DMS53 treated with DMSO at 0.1 percent for 48 hours (cell line): ENCODE data around the gene LUZP4.
"Not testable (repeated sequence)": the region's sequence is repeated elsewhere in the genome, so short reads cannot be mapped to it uniquely, and the experiment has no call there.

Source experiments
- DNase-seq: peaks from one replicate; lab custom pipeline; 2025; ENCODE audit not compliant: unreplicated experiment; lab: John Stamatoyannopoulos, UW

The LUZP4 gene

GRCh38 chrX:115337491-115338144 is 48.1 kb downstream of the LUZP4 start:
- DNase-seq = no peak

- DNase-seq = no peak
Observed at GRCh38 chrX:115339441-115340025, 50.0 kb downstream of the LUZP4 start.

DNA sequence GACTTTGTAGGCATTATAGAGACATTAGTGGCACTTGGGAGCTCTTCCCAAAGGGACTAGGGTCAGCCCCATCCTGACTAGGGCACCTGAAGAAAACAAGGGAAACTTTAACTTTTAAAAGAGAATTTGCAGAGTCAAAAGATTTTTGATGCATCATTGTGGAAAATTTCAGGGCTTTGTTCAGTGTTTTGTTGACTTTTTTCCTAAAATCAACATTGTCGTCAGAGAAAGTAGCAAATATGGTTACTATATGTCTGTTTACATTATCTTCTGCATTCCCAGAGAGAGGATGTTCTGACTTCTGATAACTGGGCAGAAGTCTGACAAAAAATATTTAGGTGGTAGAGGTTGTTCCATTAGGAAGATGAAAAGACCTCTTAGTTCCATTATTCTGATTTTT is 51.9 kb downstream of the LUZP4 start:
- DNase-seq = no peak

GRCh38 chrX:115344885-115345614 is 55.5 kb downstream of the LUZP4 start:
- peak; percentile 75 for DNase-seq

- no peak for DNase-seq
Observed at GRCh38 chrX:115345615-115346014, 56.1 kb downstream of the LUZP4 start.

DNA sequence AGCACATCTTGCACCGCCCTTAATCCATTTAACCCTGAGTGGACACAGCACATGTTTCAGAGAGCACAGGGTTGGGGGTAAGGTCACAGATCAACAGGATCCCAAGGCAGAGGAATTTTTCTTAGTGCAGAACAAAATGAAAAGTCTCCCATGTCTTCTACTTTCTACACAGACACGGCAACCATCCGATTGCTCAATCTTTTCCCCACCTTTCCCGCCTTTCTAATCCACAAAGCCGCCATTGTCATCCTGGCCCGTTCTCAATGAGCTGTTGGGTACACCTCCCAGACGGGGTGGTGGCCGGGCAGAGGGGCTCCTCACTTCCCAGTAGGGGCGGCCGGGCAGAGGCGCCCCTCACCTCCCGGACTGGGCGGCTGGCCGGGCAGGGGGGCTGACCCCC is 57.2 kb downstream of the LUZP4 start:
- not testable (repeated sequence) for DNase-seq

DNA sequence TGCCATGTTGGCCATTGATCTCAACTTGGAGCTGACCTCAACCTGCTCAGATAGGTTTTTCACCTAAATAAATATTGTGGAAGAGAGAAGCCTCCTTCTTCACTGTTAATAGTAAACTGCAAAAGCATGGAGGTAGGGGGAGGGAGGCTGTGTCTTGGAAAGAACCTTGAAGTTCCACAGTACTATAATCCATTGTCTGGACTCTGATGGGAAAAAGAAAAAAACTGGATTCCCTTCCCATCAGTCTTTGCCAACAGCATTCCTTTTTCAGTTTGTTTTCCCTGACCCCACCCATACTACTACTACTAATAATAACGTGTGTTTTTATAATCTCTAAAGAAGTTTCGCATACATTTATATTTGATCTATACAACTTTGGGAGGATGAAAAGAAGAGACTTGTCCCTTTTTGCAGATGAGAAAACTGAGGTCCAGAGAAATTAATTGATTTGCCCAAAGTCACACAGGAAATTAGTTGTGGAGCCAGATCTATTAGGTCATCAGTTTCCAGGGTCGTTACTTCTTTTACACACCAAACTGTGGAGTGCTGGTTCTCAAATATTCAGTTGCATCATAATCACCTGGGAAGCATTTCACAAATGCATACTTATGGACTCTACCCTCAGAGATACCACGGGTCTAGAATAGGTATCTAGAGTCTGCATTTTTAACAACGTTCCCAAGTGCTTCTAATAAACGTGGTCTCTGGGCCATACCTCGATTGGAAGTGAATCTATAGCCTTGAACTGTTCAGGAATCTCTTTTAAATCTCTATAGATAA is 59.1 kb downstream of the LUZP4 start:
- DNase-seq = no peak

DNA sequence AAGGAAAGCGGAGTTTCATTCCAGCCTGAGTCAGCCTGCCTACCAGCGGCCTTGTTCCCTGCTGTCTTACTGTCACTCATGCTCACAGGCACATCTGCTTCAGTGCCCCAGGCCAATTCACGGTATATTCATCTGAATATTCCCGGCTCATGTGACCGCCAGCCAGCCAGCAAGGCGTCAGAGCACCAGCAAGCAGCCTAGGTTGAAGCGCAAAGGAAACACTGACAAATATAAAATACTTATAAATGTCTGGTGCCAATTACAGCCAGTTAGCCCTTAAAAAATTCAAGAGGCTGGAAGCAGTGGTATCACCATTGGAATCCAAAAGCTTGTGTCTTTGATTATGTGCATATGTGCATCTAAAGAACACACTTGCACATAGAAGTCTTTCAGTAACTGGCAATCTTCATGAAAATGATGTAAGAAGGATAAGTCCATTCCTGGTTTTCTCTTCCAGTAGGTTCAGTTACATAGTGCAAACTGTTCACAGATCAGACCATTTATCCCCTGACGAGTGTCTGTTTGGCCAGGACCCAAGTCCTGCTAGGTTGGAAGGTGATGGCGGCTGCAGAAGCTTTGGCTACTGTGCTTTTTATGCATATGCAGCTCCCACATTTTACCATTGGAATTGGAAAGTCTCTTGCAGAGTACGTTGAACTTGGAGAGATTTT is 61.3 kb downstream of the LUZP4 start:
- DNase-seq = no peak

- no peak for DNase-seq
Observed at GRCh38 chrX:115356369-115356768, 66.9 kb downstream of the LUZP4 start.
